Upper lobe of left lung (tissue), 6 donors: ENCODE data around the gene ZNF619. TPM values are rescaled to one million over a fixed set of nuclear protein-coding genes. Genes with fewer than 3 reads are reported as not detected.
A peak's percentile ranks its signal among the peaks of the same experiment; 100 is the strongest.

Experiments
- ATAC-seq, 2 donors: fragments of 200-7000 bp; cut with Tn5 transposase; one replicate each; pipeline ENCODE4 v1.9.1; 2022; ENCODE audit warnings: mild to moderate bottlenecking in 2 of 2, moderate library complexity in 2 of 2; ENCODE audit not compliant: low FRiP score in 2 of 2
- DNase-seq, 2 donors: peaks; one replicate each; pipeline ENCODE4 v3.0.0-alpha.2; 2019 to 2020
- H3K27ac ChIP-seq, 4 donors: fragments of 200-600 bp; sonication (generic); one replicate each; pipeline ENCODE4 v1.5.1; 2016 to 2019
- H3K27me3 ChIP-seq, 4 donors: fragments of 200-600 bp; sonication (generic); one replicate each; pipeline ENCODE4 v1.5.1; 2017 to 2019
- H3K36me3 ChIP-seq, 4 donors: fragments of 200-600 bp; sonication (generic); one replicate each; pipeline ENCODE4 v1.5.1; 2016 to 2019
- H3K4me1 ChIP-seq, 4 donors: fragments of 200-600 bp; sonication (generic); one replicate each; pipeline ENCODE4 v1.5.1; 2018 to 2019
- H3K4me3 ChIP-seq, 4 donors: fragments of 200-600 bp; sonication (generic); one replicate each; pipeline ENCODE4 v1.5.1; 2017 to 2019; ENCODE audit warnings: mild to moderate bottlenecking in 2 of 4, moderate library complexity in 1 of 4
- H3K9me3 ChIP-seq, 4 donors: fragments of 200-600 bp; sonication (generic); one replicate each; pipeline ENCODE4 v1.5.1; 2018 to 2019
- CTCF ChIP-seq, 6 experiments: fragments of 450-650 bp in 4 of 6; fragments of 200-600 bp in 2 of 6; sonication (generic) in 2 of 6; IDR thresholded peaks; one replicate each; pipeline ENCODE4 v1.5.1; 2016 to 2019; ENCODE audit warnings: antibody characterized with exemption in 6 of 6
- EP300 ChIP-seq, 4 donors: sonication (generic); formaldehyde crosslinking; IDR thresholded peaks; one replicate each; pipeline ENCODE4 v1.5.1; 2017; ENCODE audit warnings: antibody characterized with exemption in 4 of 4, control low read depth in 2 of 4
- POLR2A ChIP-seq, 4 donors: fragments of 450-650 bp; IDR thresholded peaks; one replicate each; pipeline ENCODE4 v1.5.1; 2016 to 2017; ENCODE audit warnings: antibody characterized with exemption in 4 of 4, mild to moderate bottlenecking in 2 of 4
- POLR2AphosphoS5 ChIP-seq, 2 donors: sonication (generic); formaldehyde crosslinking; IDR thresholded peaks; one replicate each; pipeline ENCODE4 v1.5.1; 2017; ENCODE audit warnings: antibody characterized with exemption in 2 of 2
- WGBS, 2 donors: methylation state at CpG; one replicate each; pipeline ENCODE4 v1.1.5; 2017 to 2018; 5-methylcytosine and 5-hydroxymethylcytosine counted together
- total RNA-seq, 6 donors: library from RNA; depleted of rRNA in 4 of 6; stranded (reverse); fragments of >200 nt in 4 of 6; gene quantifications; one replicate each; pipeline versions ENCODE4 v1.1.0 to v1.2.1, GENCODE V29; 2016 to 2021
- donor health status: DM: no; HTN: no; CAD: no; lungs with moderate emphysema.
- donor health status: DM: no; HTN: yes; CAD: no; lungs with severe emphysema.

Gene ZNF619
- total RNA-seq, 6 donors from 2014 or later, result 4.4 to 10.5 (median 5.9) TPM

GRCh38 chr3:40523781-40524180, 46.9 kb downstream of the ZNF619 start:
- Histone ChIP-seq H3K27me3 (no peaks in the 10 kb centered on the region), H3K4me1 (peaks cover 10 to 18% (median 13%) of the 10 kb centered on the region in 4 donors), H3K9me3 (no peaks in the 10 kb centered on the region), H3K4me3 (no peak overlapping the region), H3K27ac (peak overlapping the region in 3 of 4 donors; percentile 91 to 94 (median 91)), H3K36me3 (peaks cover under 1 to 18% (median 4%) of the 10 kb centered on the region in 4 donors)
- WGBS, 2 donors, result 61 to 65% methylated on average over 2 of the region's 2 CpGs
- DNase-seq, result no peak
- ATAC-seq, result no peak
- TF ChIP-seq EP300 (IDR thresholded peaks at IDR 0.05), result no peak
- TF ChIP-seq CTCF (IDR thresholded peaks at IDR 0.05), result no peak
- TF ChIP-seq POLR2A (IDR thresholded peaks at IDR 0.05), result no peak
- no peak for TF ChIP-seq POLR2AphosphoS5 (IDR thresholded peaks at IDR 0.05)

- no peaks in the 10 kb centered on the region for H3K9me3 ChIP-seq
- H3K27ac ChIP-seq, result peak overlapping the region; percentile 91 to 94 (median 91)
- H3K4me3 ChIP-seq, result peak overlapping the region; percentile 40 to 86 (median 71)
- no peaks in the 10 kb centered on the region for H3K27me3 ChIP-seq
- DNase-seq (no peak), ATAC-seq (no peak)
- TF ChIP-seq POLR2A (IDR thresholded peaks at IDR 0.05) (no peak), EP300 (IDR thresholded peaks at IDR 0.05) (no peak), POLR2AphosphoS5 (IDR thresholded peaks at IDR 0.05) (no peak), CTCF (IDR thresholded peaks at IDR 0.05) (no peak)
- WGBS, 2 donors, result 25 to 38% methylated on average over 5 of the region's 5 CpGs
- H3K36me3 ChIP-seq, result peaks cover 5 to 21% (median 8%) of the 10 kb centered on the region in 4 donors
- H3K4me1 ChIP-seq, result peaks cover 10 to 18% (median 13%) of the 10 kb centered on the region in 4 donors
These were observed 47.3 kb downstream of the ZNF619 start for GRCh38 chr3:40524222-40524567.

- H3K27ac ChIP-seq, result peak within 1 kb of the TSS; percentile 91 to 94 (median 91)
- H3K27me3 ChIP-seq, result no peaks in the 10 kb centered on the region
- peaks cover 10 to 27% (median 11%) of the 10 kb centered on the region in 4 donors for H3K36me3 ChIP-seq
- peaks cover 10 to 18% (median 13%) of the 10 kb centered on the region in 4 donors for H3K4me1 ChIP-seq
- no peaks in the 10 kb centered on the region for H3K9me3 ChIP-seq
- WGBS, 2 donors, result 0 to 1% methylated on average over 2 to 50 of the region's 59 CpGs
- peak; percentile 94 to 98 for DNase-seq
- ATAC-seq, result peak; percentile 99 to 100
- peak within 1 kb of the TSS; percentile 40 to 86 (median 71) for H3K4me3 ChIP-seq
- peak; percentile 83 to 97 (median 91) for TF ChIP-seq POLR2A (IDR thresholded peaks at IDR 0.05)
- TF ChIP-seq EP300 (IDR thresholded peaks at IDR 0.05), result no peak
- TF ChIP-seq CTCF (IDR thresholded peaks at IDR 0.05), result peak in 1 of 6 experiments; percentile 11
- peak; percentile 89 to 97 for TF ChIP-seq POLR2AphosphoS5 (IDR thresholded peaks at IDR 0.05)
These were observed 47.8 kb downstream of the ZNF619 start, which contains the start of gene ZNF621 for GRCh38 chr3:40524568-40525285. TSS of gene ZNF621 (plus strand) at chr3:40524960. CDS start at chr3:40525841, 881 bp downstream.

GRCh38 chr3:40528426-40528825, 51.5 kb downstream of the ZNF619 start:
- Histone ChIP-seq H3K27ac (no peak overlapping the region), H3K36me3 (peaks cover 34 to 64% (median 47%) of the 10 kb centered on the region in 4 donors), H3K9me3 (peaks cover 0 to 11% (median 2%) of the 10 kb centered on the region in 4 donors), H3K4me1 (peaks cover 10 to 18% (median 13%) of the 10 kb centered on the region in 4 donors), H3K27me3 (no peaks in the 10 kb centered on the region), H3K4me3 (no peak overlapping the region)
- TF ChIP-seq POLR2A (IDR thresholded peaks at IDR 0.05), result no peak
- no peak for TF ChIP-seq POLR2AphosphoS5 (IDR thresholded peaks at IDR 0.05)
- TF ChIP-seq CTCF (IDR thresholded peaks at IDR 0.05), result no peak
- TF ChIP-seq EP300 (IDR thresholded peaks at IDR 0.05), result no peak
- WGBS, 2 donors, result 90 to 97% methylated on average over 3 of the region's 3 CpGs
- DNase-seq (no peak), ATAC-seq (no peak)
